IMR-90 (cell line): ENCODE data around the gene TTLL12. TPM values are rescaled to one million over a fixed set of nuclear protein-coding genes. Genes with fewer than 3 reads are reported as not detected.

ENCODE experiments used
- polyA plus RNA-seq, 3 experiments: library from polyadenylated mRNA; depleted of rRNA; stranded (reverse); fragments of >200 nt; gene quantifications; 2 replicates each; pipeline ENCODE4 v1.2.3, GENCODE V29; 2012; ENCODE audit warnings: low replicate concordance in 1 of 3
- total RNA-seq: library from RNA; depleted of rRNA; stranded (reverse); fragments of >200 nt; gene quantifications from 2 replicates; pipeline ENCODE4 v1.2.3, GENCODE V29; 2012; rRNA removed

The TTLL12 gene
- total and polyA plus RNA-seq, 2 of the 4 experiments (the other 2 are of a cell fraction), result 20.9 to 30.1 TPM

Other genes with a start within 250 kb of the TTLL12 start
- gene PACSIN2, start 172.0 kb downstream of the TTLL12 start, total RNA-seq, result 98.0 and 118 TPM in 2 replicates
- 85.0 and 92.2 TPM in 2 replicates for gene PACSIN2, start 172.0 kb downstream of the TTLL12 start, polyA plus RNA-seq (2012; rRNA removed)
- 9.7 and 10.8 TPM in 2 replicates for gene TTLL1, start 97.7 kb downstream of the TTLL12 start, total RNA-seq
- 12.7 and 13.2 TPM in 2 replicates for gene TTLL1, start 97.7 kb downstream of the TTLL12 start, polyA plus RNA-seq (2012; rRNA removed)
- 0.18 and 0.28 TPM in 2 replicates for gene BIK, start 76.4 kb downstream of the TTLL12 start, total RNA-seq
- gene BIK, start 76.4 kb downstream of the TTLL12 start, polyA plus RNA-seq (2012; rRNA removed), result 0.19 TPM in 1 of 2 replicates, not detected in the other
- 7.3 and 8.3 TPM in 2 replicates for gene MCAT, start 43.7 kb downstream of the TTLL12 start, total RNA-seq
- gene MCAT, start 43.7 kb downstream of the TTLL12 start, polyA plus RNA-seq (2012; rRNA removed), result 19.7 and 21.2 TPM in 2 replicates
- gene TSPO, start 35.6 kb downstream of the TTLL12 start, total RNA-seq, result 94.7 and 115 TPM in 2 replicates
- gene TSPO, start 35.6 kb downstream of the TTLL12 start, polyA plus RNA-seq (2012; rRNA removed), result 297 and 401 TPM in 2 replicates
- gene SCUBE1, start 156.2 kb upstream of the TTLL12 start, total RNA-seq, result not detected in 2 replicates
- not detected in 2 replicates for gene SCUBE1, start 156.2 kb upstream of the TTLL12 start, polyA plus RNA-seq (2012; rRNA removed)
- not detected in 2 replicates for gene MPPED1, start 224.9 kb upstream of the TTLL12 start, total RNA-seq
- not detected in 2 replicates for gene MPPED1, start 224.9 kb upstream of the TTLL12 start, polyA plus RNA-seq (2012; rRNA removed)